Astrocyte of the hippocampus (primary cell): Measurements from ENCODE around the gene PCDHA8.
"Not testable (repeated sequence)": the region's sequence is repeated elsewhere in the genome, so short reads cannot be mapped to it uniquely, and the experiment has no call there.

Experiments
- DNase-seq: peaks from one replicate; pipeline ENCODE4 v3.0.0; 2011; ENCODE audit warnings: low read depth, low spot score

PCDHA8 gene

DNA sequence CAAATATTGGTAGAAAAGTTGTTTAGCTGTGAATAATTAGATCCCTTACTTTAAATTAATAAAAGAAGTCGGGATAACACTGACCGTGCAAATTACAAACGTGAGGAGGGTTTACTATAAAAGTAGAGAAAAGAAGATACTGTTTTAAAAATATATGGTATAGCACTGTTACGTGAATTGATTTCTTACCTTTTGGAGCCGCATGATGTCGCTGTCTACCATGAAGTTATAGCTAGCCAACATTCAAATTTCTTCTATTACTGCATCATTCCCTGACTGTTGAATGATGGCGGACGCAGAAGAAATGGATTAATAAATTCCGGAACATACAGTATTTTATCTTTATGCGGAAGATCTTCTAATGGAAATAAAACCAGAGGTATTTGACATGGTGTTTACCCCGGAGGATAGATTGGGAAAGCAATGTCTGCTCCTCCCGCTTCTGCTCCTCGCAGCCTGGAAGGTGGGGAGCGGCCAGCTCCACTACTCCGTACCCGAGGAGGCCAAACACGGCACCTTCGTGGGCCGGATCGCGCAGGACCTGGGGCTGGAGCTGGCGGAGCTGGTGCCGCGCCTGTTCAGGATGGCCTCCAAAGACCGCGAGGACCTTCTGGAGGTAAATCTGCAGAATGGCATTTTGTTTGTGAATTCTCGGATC lies 13.2 kb upstream of the PCDHA8 start, which contains the start of gene PCDHA6:
PCDHA6 (plus strand) TSS at position 257 of the 658 bp plus-strand sequence; CDS start at position 389, 132 bp downstream.
- no peak for DNase-seq

DNA sequence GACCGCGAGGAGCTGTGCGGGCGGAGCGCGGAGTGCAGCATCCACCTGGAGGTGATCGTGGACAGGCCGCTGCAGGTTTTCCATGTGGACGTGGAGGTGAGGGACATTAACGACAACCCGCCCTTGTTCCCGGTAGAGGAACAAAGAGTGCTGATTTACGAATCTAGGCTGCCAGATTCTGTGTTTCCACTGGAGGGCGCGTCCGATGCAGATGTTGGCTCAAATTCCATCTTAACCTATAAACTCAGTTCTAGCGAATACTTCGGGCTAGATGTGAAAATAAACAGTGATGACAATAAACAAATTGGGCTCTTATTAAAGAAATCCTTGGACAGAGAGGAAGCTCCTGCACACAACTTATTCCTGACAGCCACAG lies 12.6 kb upstream of the PCDHA8 start:
- no peak for DNase-seq

GRCh38 chr5:140829511-140830501 lies 11.2 kb upstream of the PCDHA8 start:
- not testable (repeated sequence) for DNase-seq

- peak; percentile 3 for DNase-seq
These were observed 7.0 kb upstream of the PCDHA8 start, which contains the start of gene PCDHA7 for GRCh38 chr5:140833993-140834392. Gene PCDHA7, plus strand, starts transcription at chr5:140834269. Its CDS starts 115 bp downstream, at chr5:140834384.

DNA sequence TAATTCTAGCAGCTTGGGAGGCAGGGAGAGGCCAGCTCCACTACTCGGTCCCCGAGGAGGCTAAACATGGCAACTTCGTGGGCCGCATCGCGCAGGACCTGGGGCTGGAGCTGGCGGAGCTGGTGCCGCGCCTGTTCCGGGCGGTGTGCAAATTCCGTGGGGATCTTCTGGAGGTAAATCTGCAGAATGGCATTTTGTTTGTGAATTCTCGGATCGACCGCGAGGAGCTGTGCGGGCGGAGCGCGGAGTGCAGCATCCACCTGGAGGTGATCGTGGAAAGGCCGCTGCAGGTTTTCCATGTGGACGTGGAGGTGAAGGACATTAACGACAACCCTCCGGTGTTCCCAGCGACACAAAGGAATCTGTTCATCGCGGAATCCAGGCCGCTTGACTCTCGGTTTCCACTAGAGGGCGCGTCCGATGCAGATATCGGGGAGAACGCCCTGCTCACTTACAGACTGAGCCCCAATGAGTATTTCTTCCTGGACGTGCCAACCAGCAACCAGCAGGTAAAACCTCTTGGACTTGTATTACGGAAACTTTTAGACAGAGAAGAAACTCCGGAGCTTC lies 6.5 kb upstream of the PCDHA8 start:
- not testable (repeated sequence) for DNase-seq

GRCh38 chr5:140835622-140836510 lies 5.1 kb upstream of the PCDHA8 start:
- no peak for DNase-seq

- no peak for DNase-seq
These were observed 2.1 kb downstream of the PCDHA8 start for GRCh38 chr5:140842798-140843733.

DNA sequence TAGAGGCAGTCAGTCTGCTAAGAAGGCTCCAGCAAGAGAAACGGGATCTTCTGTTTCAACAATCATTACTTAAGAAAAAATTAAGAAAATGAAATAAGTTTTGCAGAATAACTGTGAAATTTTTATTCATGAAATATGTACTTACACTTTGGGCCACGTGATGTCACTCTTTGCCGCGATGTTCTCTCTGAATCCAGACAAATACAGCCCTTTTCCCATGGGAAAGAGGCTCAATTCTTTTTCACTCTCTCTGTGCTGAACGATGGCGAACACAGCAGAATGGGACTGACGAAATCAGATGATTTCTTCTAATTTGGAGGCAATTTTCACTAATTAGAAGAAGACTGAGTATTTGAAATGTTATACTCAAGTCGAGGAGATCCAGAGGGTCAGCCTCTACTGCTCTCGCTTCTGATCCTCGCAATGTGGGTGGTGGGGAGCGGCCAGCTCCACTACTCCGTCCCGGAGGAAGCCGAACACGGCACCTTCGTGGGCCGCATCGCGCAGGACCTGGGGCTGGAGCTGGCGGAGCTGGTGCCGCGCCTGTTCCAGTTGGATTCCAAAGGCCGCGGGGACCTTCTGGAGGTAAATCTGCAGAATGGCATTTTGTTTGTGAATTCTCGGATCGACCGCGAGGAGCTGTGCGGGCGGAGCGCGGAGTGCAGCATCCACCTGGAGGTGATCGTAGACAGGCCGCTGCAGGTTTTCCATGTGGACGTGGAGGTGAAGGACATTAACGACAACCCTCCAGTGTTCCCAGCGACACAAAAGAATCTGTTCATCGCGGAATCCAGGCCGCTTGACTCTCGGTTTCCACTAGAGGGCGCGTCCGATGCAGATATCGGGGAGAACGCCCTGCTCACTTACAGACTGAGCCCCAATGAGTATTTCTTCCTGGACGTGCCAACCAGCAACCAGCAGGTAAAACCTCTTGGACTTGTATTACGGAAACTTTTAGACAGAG lies 7.4 kb downstream of the PCDHA8 start, which contains the start of gene PCDHA9:
PCDHA9 (plus strand) TSS at position 244 of the 964 bp plus-strand sequence; CDS start at position 358, 114 bp downstream.
- DNase-seq = not testable (repeated sequence)

GRCh38 chr5:140849831-140850634 lies 9.0 kb downstream of the PCDHA8 start:
- DNase-seq = not testable (repeated sequence)

DNA sequence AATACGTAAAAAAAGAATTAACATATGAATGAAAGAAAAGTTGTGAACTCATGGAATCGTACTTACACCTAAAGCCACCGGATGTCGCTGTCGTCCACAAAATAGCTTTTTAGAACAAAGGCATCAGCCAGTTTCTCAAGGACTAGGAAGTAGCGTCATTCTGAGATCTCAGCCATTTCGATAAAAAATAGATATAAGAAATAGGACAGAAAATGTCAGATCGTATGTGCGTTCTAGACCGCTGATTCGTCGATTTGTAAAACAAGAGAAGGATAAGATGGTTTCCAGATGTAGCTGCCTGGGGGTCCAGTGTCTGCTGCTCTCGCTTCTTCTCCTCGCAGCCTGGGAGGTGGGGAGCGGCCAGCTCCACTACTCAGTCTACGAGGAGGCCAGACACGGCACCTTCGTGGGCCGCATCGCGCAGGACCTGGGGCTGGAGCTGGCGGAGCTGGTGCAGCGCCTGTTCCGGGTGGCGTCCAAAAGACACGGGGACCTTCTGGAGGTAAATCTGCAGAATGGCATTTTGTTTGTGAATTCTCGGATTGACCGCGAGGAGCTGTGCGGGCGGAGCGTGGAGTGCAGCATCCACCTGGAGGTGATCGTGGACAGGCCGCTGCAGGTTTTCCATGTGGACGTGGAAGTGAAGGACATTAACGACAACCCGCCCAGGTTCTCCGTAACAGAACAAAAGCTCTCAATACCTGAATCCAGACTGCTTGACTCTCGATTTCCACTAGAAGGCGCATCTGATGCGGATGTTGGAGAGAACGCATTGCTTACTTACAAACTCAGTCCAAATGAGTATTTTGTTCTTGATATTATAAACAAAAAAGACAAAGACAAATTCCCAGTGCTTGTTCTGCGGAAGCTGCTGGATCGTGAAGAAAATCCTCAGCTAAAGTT lies 15.0 kb downstream of the PCDHA8 start, which contains the start of gene PCDHA10:
PCDHA10 (plus strand) TSS at position 126 of the 903 bp plus-strand sequence; CDS start at position 278, 152 bp downstream.
- peak; percentile 15 for DNase-seq

DNA sequence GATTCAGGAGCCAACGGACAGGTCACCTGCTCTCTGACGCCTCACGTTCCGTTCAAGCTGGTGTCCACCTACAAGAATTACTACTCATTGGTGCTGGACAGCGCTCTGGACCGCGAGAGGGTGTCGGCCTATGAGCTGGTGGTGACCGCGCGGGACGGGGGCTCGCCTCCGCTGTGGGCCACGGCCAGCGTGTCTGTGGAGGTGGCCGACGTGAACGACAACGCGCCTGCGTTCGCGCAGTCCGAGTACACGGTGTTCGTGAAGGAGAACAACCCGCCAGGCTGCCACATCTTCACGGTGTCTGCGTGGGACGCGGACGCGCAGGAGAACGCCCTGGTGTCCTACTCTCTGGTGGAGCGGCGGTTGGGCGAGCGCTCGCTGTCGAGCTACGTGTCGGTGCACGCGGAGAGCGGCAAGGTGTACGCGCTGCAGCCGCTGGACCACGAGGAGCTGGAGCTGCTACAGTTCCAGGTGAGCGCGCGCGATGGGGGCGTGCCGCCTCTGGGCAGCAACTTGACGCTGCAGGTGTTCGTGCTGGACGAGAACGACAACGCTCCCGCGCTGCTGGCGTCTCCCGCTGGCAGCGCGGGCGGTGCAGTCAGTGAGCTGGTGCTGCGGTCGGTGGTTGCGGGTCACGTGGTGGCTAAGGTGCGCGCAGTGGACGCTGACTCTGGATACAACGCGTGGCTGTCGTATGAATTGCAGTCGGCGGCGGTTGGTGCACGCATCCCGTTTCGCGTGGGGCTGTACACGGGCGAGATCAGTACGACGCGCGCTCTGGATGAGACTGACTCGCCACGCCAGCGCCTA lies 16.4 kb downstream of the PCDHA8 start:
- DNase-seq = no peak

- no peak for DNase-seq
These were observed 16.9 kb downstream of the PCDHA8 start for GRCh38 chr5:140857987-140858240.

DNA sequence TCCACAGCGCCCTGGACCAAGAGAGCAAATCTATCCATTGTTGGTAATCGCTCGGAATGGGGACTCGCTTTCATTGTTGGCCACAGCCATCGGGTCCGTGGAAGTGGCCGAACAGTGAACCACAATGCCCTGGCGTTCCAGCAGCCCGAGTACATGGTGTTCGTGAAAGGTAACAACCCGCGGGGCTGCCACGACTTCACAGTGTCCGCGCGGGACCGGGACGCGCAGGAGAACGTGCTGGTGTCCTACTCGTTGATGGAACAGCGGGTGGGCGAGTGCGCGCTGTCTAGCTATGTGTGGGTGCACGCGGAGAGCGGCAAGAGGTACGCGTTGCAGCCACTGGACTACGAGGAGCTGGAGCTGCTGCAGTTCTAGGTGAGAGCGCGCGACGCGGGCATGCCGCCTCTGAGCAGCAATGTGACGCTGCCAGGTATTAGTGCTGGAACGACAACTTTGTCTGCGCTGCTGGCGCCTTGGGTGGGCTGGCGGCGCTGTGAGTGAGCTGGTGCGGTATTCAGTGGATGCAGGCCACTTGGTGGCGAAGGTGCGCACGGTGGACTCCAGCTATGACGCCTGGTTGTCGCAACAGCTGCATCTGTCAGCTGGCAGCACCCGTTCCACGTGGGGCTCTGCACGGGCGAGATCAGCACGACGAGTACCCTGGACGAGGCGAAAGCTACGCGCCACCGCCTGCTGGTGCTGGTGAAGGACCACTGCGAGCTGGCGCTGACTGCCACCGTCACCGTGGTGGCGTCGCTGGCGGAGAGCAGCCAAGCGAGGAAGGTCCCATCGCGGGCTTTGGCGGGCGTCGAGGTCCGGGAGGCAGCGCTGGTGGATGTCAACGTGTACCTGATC lies 21.7 kb downstream of the PCDHA8 start:
- no peak for DNase-seq

DNA sequence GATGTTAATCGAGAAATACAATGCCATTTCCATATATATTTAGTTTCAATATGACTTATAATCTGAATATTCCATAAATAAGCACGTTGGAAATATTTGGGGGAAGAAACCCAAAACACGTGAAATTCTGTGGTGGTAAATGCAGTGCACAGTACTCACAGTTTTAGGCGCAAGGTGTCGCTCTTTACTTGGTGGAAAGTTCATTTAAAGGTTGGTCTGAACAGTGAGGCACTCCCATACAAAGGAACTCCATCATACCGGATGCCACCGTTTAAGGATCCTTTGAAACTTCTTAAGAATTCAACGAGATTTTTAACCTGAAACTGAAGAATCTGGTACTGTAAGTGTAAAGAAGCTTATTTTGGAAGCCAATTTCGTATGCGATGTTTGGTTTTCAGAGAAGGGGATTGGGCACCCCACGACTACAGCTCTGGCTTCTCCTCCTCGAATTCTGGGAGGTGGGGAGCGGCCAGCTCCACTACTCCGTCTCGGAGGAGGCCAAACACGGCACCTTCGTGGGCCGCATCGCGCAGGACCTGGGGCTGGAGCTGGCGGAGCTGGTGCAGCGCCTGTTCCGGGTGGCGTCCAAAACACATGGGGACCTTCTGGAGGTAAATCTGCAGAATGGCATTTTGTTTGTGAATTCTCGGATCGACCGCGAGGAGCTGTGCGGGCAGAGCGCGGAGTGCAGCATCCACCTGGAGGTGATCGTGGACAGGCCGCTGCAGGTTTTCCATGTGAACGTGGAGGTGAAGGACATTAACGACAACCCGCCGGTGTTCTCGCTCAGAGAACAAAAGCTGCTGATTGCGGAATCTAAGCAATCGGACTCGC lies 28.0 kb downstream of the PCDHA8 start, which contains the start of gene PCDHA11:
PCDHA11 (plus strand) TSS at position 237 of the 834 bp plus-strand sequence; CDS start at position 384, 147 bp downstream.
- DNase-seq = peak; percentile 10
